Measurements from ENCODE around the gene ADGRB3.
"Not testable (repeated sequence)": the region's sequence is repeated elsewhere in the genome, so short reads cannot be mapped to it uniquely, and the experiment has no call there.

Gene ADGRB3

GRCh38 chr6:69284176-69284730 lies 649.2 kb downstream of the ADGRB3 start:
- DNase-seq, result no peak

GRCh38 chr6:69285054-69285453 lies 650.0 kb downstream of the ADGRB3 start:
- no peak for DNase-seq

GRCh38 chr6:69286331-69286730 lies 651.2 kb downstream of the ADGRB3 start:
- DNase-seq, result no peak

GRCh38 chr6:69288198-69288597 lies 653.1 kb downstream of the ADGRB3 start:
- DNase-seq, result not testable (repeated sequence)

- no peak for DNase-seq
These were observed 654.8 kb downstream of the ADGRB3 start for GRCh38 chr6:69289689-69290495.

- no peak for DNase-seq
These were observed 658.4 kb downstream of the ADGRB3 start for GRCh38 chr6:69293471-69293870.

GRCh38 chr6:69294407-69294806 lies 659.3 kb downstream of the ADGRB3 start:
- no peak for DNase-seq

- no peak for DNase-seq
These were observed 659.8 kb downstream of the ADGRB3 start for GRCh38 chr6:69294862-69295261.

- no peak for DNase-seq
These were observed 668.3 kb downstream of the ADGRB3 start for GRCh38 chr6:69303382-69303781.

- no peak for DNase-seq
These were observed 670.4 kb downstream of the ADGRB3 start for GRCh38 chr6:69305456-69305855.

- no peak for DNase-seq
These were observed 673.5 kb downstream of the ADGRB3 start for GRCh38 chr6:69308584-69308983.

GRCh38 chr6:69311888-69312287 lies 676.8 kb downstream of the ADGRB3 start:
- no peak for DNase-seq

GRCh38 chr6:69314001-69314400 lies 678.9 kb downstream of the ADGRB3 start:
- no peak for DNase-seq

- DNase-seq, result no peak
These were observed 679.4 kb downstream of the ADGRB3 start for GRCh38 chr6:69314531-69314930.

GRCh38 chr6:69331886-69332285 lies 696.8 kb downstream of the ADGRB3 start:
- no peak for DNase-seq

- no peak for DNase-seq
These were observed 702.2 kb downstream of the ADGRB3 start for GRCh38 chr6:69337311-69337710.

- DNase-seq, result no peak
These were observed 703.5 kb downstream of the ADGRB3 start for GRCh38 chr6:69338431-69339162.

GRCh38 chr6:69339163-69339550 lies 704.1 kb downstream of the ADGRB3 start:
- no peak for DNase-seq

GRCh38 chr6:69340196-69340595 lies 705.1 kb downstream of the ADGRB3 start:
- DNase-seq, result no peak

GRCh38 chr6:69343851-69344250 lies 708.8 kb downstream of the ADGRB3 start:
- no peak for DNase-seq

GRCh38 chr6:69349771-69350170 lies 714.7 kb downstream of the ADGRB3 start:
- DNase-seq, result no peak

GRCh38 chr6:69362209-69362608 lies 727.1 kb downstream of the ADGRB3 start:
- DNase-seq, result no peak

GRCh38 chr6:69366831-69367230 lies 731.7 kb downstream of the ADGRB3 start:
- DNase-seq, result no peak

GRCh38 chr6:69368613-69369012 lies 733.5 kb downstream of the ADGRB3 start:
- DNase-seq, result no peak
